Right hindlimb (tissue), 1 donor: ENCODE measurements around the gene JARID2.

ENCODE experiments used
- DNase-seq: peaks from one replicate; pipeline ENCODE4 v3.0.0-alpha.2; 2018

Gene JARID2

DNA sequence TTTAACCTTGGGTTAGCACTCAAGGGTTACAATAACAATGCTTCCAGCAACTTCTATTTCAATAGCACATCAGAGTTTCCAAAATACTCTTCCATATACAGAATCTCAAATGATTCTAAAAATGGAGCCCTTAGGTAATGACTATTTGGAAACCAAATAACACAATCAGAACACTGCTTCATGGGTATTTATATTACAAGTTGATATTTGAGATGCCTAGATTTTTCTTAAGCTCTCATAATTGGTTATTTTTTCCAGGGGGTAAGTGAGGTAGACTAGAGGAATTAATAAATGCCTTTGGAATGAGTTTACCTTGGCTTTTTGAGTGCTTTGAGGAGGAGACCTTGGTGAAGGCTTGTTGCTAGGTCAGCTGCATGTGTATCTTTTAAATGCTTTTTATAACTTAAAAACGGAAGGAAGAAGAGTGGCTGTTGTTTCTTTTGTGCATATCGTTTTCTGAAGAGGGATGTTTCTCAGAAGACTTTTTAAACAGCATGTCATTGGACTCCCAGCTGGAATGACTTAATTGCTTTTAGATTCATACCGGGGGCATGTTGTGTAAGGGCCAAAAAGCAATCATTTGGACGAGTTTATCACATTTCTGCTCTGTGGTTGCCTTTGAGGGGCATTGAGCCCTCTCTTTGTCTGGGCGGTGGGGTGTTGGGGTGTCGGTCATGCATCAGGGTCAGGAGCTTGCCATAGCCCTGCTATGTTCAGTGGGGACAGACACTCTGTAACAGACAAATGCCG, 230.9 kb downstream of the JARID2 start:
- DNase-seq = no peak

DNA sequence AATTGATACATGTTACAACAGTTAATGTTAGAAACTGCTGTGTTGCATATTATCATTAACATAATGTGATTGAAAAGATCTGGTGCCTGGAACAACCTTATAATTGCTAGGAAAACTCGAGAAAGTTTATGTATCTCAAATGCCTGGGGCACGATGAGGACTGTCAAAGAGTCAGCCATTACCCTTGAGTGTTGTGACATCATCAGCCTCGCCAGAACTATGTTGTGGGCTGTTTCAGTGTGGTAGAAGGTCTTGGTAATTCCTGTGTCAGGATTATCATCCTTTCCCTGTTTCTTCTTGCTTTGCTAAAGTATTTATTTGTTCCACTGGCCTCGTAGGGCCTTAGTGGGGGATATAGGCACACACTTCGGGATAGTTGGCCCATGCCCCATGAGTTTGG, 231.9 kb downstream of the JARID2 start:
- no peak for DNase-seq

DNA sequence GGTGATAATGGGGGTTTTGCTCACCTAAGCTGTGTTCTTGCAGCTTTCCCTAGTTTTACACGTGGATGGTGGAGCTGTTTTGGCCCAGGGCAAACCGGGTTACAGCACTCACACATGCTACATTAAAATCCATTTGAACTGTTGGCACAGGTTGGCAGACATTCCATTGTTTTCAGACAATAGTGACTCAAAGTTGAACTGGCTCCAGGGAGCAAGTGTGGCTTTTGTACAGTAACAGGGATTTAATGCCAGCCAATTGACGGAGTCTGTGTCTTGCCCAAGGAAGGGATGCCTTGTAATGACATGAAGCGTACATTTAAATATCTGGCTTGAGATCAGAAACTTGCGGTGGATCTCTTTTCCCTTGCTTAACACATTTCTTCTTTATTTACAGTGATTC, 233.9 kb downstream of the JARID2 start:
- no peak for DNase-seq

DNA sequence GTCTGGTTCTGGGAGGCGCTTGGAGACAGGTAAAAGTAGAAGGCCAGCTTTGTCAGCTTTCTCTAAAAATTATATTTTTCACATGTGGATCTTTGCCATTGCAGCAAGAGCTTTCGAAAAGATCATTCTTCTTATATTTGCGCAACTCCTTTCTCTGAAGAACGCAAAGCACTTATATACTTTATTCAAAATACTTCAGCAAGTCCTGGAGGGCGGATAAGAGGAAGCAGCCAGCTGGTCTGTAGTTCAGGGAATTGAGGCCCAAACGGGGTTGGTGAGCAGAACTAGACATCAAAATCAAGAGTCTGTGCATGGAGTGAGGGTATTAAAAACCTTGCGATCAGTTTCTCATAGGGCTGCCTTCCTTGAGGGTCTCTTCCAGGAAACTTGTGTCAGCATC, 234.7 kb downstream of the JARID2 start:
- no peak for DNase-seq

DNA sequence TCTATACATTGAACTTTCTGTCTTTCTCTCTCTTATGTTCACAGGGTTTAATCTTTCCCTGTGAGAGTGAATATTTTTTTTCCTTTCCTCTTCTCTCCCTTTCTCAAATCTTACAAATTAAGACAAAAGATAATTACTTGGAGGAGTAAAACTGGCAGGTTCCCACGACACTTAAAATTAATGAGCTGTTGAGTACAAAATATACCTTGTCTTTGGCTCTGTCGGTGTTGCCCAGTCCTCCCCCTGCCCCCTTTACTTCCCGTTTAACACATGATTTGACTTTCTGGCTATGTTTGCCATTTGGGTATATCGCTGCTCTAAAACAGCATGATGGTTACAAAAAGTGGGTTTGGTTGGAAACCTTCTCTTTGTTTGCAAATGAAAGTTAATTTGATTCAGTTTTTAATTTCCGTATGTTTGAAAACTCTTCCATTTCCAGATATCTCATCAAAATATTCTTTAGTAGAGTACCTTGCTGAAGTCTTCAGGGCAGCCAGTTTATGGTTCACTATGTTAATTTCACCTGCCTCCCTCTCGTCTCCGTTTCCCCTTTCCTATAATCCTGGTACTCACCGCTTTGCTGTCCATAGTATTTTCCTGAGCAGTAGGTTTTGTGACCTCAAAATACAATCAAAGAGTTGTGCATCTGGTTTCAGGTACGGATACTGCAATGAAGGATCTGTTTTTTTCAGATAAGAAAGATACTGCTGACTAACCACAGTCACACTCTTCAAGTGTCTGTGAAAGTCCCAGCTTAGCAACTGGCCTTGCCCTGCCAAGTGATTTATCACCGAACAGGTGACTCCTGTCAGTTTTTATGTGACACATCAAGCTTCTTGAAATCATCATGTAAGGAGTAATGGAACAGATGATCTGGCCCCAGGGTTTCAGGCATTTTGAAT, 235.8 kb downstream of the JARID2 start:
- DNase-seq = no peak

DNA sequence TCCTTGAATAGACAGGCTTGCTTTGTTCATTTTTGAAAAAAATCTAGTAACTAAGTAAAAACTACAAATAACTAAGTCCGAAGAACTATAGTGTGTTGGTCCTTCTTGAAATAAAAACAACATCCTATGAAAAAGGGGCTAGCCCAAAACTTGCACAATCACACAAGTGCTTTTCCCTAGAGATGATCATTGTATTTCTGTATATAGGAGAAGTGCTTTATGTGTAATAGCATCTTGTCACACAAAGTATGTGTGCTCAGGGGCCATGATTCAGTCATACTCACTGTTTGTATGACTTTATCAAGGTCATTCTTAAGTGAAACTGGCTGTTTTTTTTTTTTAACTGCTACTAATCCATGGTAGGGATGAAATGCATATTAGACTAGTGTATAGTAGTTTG, 237.2 kb downstream of the JARID2 start:
- no peak for DNase-seq

DNA sequence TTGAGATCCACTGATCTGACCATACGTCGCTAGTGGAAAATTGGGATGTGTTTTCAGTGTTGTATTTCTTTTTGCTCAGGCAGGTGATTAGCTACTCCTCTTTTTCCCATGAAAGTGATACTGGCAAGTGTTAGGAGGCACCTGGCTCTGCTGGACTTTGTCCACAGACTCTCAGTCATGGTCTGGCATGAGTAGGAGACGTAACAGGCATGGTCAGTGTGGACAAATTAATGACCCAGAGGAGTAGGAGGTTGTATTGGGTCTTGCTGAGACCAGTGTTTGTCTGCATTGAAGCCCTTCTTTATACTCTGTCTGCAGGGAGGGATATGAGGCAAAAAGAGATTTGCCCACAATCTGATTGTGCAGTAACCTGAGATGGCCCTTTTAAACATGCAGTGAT, 238.3 kb downstream of the JARID2 start:
- DNase-seq = no peak

DNA sequence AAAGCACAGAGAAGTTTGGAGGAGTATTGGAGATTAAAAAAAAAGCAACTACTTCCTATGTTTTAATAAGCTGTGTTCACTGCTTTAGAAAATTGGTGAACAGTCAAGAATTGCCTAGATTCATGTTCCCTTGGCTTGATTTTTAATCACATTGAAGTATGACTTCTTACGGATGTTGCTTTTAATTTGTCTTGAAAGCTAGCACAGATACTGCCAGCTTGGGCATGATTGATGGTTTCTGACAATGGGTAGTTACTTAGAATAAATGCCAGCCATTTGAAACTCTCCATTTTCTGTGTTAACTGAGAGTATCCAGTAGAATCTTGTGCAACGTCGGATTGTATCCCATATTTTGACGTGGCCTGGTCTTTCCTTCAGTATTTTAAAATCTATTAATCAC, 239.0 kb downstream of the JARID2 start:
- DNase-seq = no peak

DNA sequence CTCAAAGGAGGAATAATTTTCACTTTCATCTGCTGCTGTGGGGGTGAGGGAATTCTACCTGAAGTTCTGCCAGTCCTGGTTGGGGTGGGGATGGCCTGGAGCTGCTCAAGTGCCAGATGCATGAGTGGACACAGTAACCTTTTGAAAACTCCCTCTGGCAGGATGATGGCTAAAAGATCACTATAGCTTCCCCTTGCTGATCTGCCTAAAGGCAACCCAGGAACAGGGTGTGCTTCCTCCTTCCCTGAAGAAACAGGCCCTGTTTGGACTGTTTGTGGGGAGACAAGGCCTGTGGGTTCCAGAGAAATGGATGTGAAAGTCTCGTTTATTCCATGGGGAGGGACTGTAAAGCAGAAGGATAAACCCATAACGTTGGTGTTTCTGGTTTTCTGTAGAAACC, 240.1 kb downstream of the JARID2 start:
- DNase-seq = no peak

DNA sequence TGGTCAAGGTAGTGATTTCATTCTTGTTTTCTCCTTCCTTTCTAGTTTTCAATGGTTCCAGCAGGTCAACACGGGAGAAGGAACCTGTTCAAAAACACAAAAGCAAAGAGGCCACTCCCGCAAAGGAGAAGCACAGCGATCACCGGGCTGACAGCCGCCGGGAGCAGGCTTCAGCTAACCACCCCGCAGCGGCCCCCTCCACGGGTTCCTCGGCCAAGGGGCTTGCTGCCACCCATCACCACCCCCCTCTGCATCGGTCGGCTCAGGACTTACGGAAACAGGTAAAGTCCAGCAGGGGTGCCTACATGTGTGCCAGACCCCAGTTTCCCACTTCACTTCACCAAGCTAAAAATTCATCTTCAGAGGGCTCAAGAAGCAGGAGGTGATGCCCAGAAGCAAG, 241.4 kb downstream of the JARID2 start:
- no peak for DNase-seq

DNA sequence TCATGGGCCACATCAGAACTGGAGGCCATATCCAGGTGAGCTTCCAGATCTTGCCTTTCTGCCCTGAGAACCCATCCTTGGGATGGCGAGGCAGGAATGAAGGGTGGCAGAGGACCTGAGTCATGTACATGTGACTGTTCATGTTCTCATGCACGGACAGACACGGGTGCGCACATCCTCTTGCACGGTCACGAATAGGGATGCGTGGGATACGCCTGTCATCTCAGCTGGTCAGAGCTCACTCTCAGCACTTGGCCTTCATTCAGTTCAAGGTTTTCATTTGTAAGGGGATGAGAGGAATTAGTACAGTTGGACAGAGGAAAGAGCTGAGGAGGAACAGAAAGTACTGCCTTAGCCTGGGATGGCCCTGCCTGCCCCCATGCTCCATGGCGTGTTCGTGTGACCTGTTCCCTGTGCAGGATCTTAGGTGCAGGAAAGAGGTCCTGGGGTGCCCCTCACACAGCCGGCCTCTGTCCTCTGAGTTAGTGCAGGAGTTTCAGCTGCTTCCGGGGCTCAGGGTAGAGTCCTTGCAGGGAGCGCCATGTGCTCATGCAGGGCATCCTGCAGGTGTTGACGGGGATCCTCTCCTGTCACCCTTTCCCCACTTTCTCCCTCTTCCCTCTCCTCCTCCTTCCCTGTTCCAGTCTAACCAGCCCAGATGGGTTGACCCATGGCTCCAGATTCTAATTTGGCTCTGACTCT, 243.5 kb downstream of the JARID2 start:
- DNase-seq = no peak

DNA sequence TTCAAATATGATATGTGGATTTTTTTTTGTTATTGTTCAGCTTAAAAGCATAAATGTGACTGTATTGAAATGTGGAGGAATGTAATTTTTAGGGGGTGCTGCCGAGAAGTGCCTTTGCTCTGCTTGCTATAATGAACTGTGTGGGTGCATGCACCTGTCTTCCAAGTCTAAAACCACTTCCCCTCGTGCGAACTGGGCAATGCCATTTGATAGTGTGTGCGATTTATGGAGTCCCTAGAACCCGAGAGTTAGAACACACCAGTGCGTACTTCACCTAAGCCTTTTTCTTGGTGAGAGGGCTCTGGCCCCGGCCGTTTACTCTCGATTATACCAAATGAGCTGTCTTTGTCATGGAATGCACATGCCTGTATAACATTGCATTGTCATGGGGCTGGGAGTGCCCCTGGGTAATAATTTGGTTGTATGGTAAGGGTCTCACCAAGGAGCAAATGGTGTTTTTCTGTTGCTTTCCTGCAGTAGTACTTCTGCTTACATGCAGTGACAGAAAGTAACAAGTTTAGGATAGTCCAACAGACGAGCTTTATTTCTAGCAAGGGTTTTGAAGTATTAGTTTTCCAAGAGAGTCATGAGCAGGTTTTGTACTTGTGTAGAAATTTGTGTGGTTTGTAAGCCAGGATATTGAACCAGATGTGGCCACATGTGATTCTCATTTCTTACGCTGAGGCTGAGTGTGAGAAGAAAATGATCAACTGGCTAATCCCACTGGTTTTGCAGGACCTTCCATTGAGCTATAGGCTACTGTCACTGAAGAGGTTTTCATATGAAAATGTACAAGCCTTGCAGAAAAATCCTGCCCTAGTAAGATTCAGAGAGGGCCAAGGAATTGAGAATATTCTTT, 244.6 kb downstream of the JARID2 start:
- DNase-seq = no peak

DNA sequence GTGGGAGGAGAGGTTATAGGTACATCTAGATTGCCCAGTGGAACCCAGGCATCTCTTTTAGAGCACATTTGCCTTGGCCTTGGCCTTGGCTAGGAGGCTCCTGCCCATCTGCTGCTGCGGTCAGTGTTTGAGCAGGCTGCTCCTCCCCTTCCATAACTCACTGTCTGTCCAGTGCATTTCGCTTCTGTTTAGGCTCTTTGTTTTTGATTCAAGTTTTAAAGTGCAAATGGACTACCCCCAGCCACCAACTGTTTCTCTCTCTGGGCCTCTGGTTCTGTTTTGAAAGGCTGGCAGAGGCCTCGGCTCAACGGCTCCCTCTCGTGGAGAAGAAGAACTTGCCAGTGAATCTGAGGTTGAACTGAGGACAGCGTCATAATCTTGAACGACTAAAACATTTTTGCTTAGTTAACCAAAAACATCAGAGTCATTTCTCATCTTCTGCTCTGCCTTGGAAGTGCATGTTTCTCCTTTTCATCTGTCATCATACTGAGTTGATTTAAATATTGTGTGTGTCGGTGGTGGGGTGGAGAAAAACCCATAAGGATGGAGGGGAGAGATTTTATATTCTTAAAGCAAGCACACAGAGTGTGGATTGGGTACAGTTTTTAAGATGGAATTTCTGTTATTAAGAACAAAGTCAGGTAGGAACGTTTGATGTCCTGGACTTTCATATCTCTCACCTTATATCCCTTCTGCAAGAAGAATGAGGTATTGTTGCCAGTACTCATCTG, 245.6 kb downstream of the JARID2 start:
- DNase-seq = peak; percentile 78

DNA sequence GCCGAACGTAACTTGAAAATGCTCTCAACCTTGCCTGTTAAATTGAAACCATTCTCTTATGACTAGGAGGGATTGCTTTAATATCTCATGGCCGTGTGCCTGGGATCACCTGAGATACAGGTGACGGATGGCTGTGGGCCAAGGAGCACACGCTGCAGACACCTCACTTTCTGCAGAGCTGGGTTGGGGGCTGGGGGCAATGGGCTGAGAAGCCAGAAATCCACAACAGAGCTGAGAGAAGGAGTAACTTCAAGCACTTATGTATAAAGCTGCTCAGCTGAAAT, 246.1 kb downstream of the JARID2 start:
- DNase-seq = no peak

DNA sequence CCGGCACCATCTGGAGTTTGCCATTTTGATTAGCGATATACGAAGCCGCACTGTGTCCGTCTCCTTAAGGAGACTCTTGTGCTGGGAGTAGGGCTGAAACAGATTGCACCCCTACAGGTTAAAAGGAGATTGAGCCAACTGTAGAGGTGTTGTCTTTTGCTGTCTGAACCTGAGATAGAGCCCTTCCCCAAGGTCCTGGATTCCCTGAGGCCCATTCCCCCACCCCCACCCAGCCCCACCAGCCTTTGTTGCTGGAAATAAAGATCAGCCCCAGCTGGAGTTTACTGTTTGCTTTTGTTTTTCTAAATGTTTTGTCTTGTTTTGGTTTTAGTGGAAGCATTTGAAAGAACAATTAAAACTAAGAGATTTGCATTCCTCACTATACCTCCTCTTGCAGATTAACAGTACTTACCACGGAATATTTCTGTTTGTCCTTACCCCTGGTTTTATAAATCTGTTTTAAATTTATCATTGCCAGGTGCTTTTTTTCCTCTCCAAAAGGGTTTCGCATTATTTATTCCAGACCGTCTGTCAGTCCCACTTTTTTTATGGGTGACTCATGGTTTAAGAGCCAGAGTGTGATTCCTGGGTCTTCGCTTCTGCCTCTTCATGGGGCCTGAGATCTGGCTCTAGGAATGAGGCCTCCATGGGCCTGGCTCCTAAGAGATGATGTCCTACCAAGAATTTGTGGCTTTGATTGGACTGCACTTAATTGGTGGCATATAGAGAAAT, 247.7 kb downstream of the JARID2 start:
- no peak for DNase-seq

DNA sequence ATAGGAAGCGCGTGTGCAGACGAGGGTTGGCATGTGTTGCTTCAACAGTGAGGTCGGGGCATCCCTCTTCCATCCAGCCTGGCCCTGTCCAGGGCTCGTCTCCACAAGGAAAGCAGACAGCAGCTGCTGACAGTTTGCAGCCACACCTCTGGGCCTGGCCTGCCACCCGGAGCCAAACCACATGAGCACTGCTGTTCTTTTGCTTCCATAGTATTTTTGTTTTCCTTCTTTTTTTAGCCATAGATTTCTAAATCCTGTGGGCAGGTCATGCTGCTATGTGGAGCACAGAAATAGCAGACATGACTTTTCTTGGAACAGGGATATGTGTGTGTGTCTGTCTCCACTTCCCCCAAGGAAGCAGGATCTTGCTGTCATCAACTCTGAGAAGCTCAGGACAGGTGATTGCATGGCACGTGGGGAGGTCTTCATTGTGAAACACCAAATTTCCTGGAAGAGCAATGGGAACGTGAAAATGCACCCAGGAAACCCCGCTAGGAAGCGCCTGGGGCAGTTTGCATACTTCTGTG, 249.6 kb downstream of the JARID2 start:
- DNase-seq = peak; percentile 71

DNA sequence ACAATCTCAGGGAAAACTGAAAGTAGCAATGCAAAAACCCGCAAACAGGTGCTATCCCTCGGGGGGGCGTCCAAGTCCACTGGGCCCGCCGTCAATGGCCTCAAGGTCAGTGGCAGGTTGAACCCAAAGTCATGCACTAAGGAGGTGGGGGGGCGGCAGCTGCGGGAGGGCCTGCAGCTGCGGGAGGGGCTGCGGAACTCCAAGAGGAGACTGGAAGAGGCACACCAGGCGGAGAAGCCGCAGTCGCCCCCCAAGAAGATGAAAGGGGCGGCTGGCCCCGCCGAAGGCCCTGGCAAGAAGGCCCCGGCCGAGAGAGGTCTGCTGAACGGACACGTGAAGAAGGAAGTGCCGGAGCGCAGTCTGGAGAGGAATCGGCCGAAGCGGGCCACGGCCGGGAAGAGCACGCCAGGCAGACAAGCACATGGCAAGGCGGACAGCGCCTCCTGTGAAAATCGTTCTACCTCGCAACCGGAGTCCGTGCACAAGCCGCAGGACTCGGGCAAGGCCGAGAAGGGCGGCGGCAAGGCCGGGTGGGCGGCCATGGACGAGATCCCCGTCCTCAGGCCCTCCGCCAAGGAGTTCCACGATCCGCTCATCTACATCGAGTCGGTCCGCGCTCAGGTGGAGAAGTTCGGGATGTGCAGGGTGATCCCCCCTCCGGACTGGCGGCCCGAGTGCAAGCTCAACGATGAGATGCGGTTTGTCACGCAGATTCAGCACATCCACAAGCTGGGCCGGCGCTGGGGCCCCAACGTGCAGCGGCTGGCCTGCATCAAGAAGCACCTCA, 250.7 kb downstream of the JARID2 start:
- no peak for DNase-seq

DNA sequence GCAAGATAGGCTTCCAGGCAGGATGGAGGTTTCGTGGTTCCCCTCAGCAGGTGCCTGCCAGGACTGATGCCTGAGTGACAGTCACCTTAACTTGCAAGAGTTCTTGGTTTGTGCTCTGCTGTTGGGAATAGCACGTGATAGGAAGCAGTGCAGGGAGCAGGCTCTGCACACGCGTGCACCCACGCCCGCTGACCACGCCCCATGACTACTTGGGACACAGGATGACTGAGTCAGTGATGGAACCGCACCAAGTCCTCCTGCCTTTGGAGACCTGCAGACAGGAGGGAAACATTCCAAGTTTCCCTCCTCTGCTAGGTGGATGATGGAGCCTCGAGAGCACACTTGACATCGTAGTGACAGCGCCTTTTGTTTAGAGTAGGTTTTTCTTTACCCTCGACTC, 252.8 kb downstream of the JARID2 start:
- no peak for DNase-seq

DNA sequence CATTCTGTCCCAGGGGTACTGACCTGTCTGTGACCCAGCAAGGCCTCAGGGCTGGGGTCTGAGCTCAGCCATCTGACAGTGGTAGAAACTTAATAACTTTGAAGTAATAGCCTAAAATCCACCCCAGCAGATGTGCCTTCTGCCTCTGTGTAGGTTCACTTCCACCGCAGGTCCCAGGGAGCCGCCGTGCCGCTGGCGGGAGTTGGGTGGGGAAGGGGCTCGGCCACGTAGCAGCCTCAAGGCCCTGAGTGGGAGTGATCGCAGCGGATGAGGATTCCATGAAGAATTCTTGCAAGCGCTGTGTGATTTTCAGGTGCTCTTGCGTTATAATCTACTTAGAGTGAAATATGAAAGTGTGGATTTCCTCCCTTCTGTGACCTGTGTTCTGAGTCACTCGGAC, 253.3 kb downstream of the JARID2 start:
- DNase-seq = no peak

DNA sequence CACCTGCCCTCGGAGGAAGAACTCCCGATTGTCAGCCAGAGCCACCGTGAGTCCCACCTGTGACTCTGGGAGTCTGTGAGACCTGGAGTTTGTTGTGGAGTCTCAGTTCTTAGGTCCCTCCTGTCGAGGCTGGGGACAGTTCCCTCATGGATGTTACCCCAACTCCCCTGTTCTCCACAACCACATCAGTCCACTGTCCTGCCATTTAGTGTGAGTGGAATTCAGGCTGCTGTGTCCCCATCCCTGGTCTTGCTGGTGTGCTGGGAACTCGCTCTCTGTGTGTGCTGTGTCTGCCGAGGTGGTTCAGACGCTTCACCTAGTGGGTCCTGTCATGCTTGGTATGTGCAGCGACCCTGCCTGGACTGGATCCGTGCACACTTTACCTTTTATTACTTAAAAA, 253.7 kb downstream of the JARID2 start:
- no peak for DNase-seq
